Measurements from ENCODE around the gene SPRED1.

SPRED1 gene

GRCh38 chr15:38252481-38253350 lies at the start of gene SPRED1:
Gene SPRED1 (plus strand): TSS chr15:38252836. CDS start chr15:38253186, 350 bp downstream.
- H3K27me3 Mint-ChIP-seq: peaks cover 11% of the 10 kb centered on the region
- peaks cover 24% of the 10 kb centered on the region for H3K4me1 Mint-ChIP-seq (ENCODE audit: low read depth)
- peak within 1 kb of the TSS; percentile 92 for H3K4me3 Mint-ChIP-seq
- H3K27ac Mint-ChIP-seq: peak within 1 kb of the TSS; percentile 97
- H3K36me3 Mint-ChIP-seq (ENCODE audit: low read depth): peaks cover 47% of the 10 kb centered on the region
- intact Hi-C loops (cut with micrococcal nuclease): loop anchor here (1.0 to 10.0 kb wide), 5 partner anchors 45 to 202 kb away; no protein-coding TSS in a partner anchor
- no peaks in the 10 kb centered on the region for H3K9me3 Mint-ChIP-seq

- H3K4me3 Mint-ChIP-seq: no peak overlapping the region
- peaks cover 22% of the 10 kb centered on the region for H3K4me1 Mint-ChIP-seq (ENCODE audit: low read depth)
These were observed 46.9 kb upstream of the SPRED1 start for GRCh38 chr15:38205526-38206272.

GRCh38 chr15:38207621-38208020 lies 45.0 kb upstream of the SPRED1 start:
- Mint-ChIP-seq H3K36me3 (ENCODE audit: low read depth) (no peaks in the 10 kb centered on the region), H3K4me3 (no peak overlapping the region), H3K27me3 (peaks cover 14% of the 10 kb centered on the region), H3K27ac (peak overlapping the region; percentile 77), H3K4me1 (ENCODE audit: low read depth) (peaks cover 38% of the 10 kb centered on the region), H3K9me3 (no peaks in the 10 kb centered on the region)
- intact Hi-C loops (cut with micrococcal nuclease): loop anchor here (5.0 kb wide), 1 partner anchor 45 kb away; the partner anchor contains the start of gene SPRED1

More at GRCh38 chr15:38205526-38206272, 46.9 kb upstream of the SPRED1 start:
- no peaks in the 10 kb centered on the region for H3K9me3 Mint-ChIP-seq
- H3K27me3 Mint-ChIP-seq: peaks cover 17% of the 10 kb centered on the region
- no peaks in the 10 kb centered on the region for H3K36me3 Mint-ChIP-seq (ENCODE audit: low read depth)
- intact Hi-C loops (cut with micrococcal nuclease): loop anchor here (5.0 kb wide), 1 partner anchor 47 kb away; the partner anchor contains the start of gene SPRED1
- H3K27ac Mint-ChIP-seq: no peak overlapping the region

- Mint-ChIP-seq H3K4me3 (no peak overlapping the region), H3K9me3 (no peaks in the 10 kb centered on the region), H3K27ac (peak overlapping the region; percentile 77), H3K27me3 (peaks cover 10% of the 10 kb centered on the region), H3K36me3 (ENCODE audit: low read depth) (no peaks in the 10 kb centered on the region), H3K4me1 (ENCODE audit: low read depth) (peaks cover 39% of the 10 kb centered on the region)
- intact Hi-C loops (cut with micrococcal nuclease): loop anchor here (5.0 kb wide), 1 partner anchor 44 kb away; the partner anchor contains the start of gene SPRED1
These were observed 44.4 kb upstream of the SPRED1 start for GRCh38 chr15:38208206-38208605.

GRCh38 chr15:38208779-38209178 lies 43.9 kb upstream of the SPRED1 start:
- Mint-ChIP-seq H3K36me3 (ENCODE audit: low read depth) (no peaks in the 10 kb centered on the region), H3K4me3 (no peak overlapping the region), H3K27ac (peak overlapping the region; percentile 77), H3K9me3 (no peaks in the 10 kb centered on the region), H3K27me3 (peaks cover 9% of the 10 kb centered on the region), H3K4me1 (ENCODE audit: low read depth) (peaks cover 39% of the 10 kb centered on the region)
- intact Hi-C loops (cut with micrococcal nuclease): loop anchor here (5.0 kb wide), 1 partner anchor 44 kb away; the partner anchor contains the start of gene SPRED1

GRCh38 chr15:38211249-38211648 lies 41.4 kb upstream of the SPRED1 start:
- peaks cover 39% of the 10 kb centered on the region for H3K4me1 Mint-ChIP-seq (ENCODE audit: low read depth)
- no peak overlapping the region for H3K4me3 Mint-ChIP-seq
- intact Hi-C loops (cut with micrococcal nuclease): no loop called here
- peak overlapping the region; percentile 13 for H3K27ac Mint-ChIP-seq
- H3K36me3 Mint-ChIP-seq (ENCODE audit: low read depth): no peaks in the 10 kb centered on the region
- no peaks in the 10 kb centered on the region for H3K9me3 Mint-ChIP-seq
- peaks cover 14% of the 10 kb centered on the region for H3K27me3 Mint-ChIP-seq

GRCh38 chr15:38211811-38212210 lies 40.8 kb upstream of the SPRED1 start:
- Mint-ChIP-seq H3K9me3 (no peaks in the 10 kb centered on the region), H3K4me3 (no peak overlapping the region), H3K36me3 (ENCODE audit: low read depth) (no peaks in the 10 kb centered on the region), H3K27ac (peak overlapping the region; percentile 47), H3K27me3 (peaks cover 17% of the 10 kb centered on the region), H3K4me1 (ENCODE audit: low read depth) (peaks cover 37% of the 10 kb centered on the region)
- intact Hi-C loops (cut with micrococcal nuclease): no loop called here

- H3K36me3 Mint-ChIP-seq (ENCODE audit: low read depth): no peaks in the 10 kb centered on the region
- H3K9me3 Mint-ChIP-seq: no peaks in the 10 kb centered on the region
- peaks cover 28% of the 10 kb centered on the region for H3K4me1 Mint-ChIP-seq (ENCODE audit: low read depth)
- peak overlapping the region; percentile 47 for H3K27ac Mint-ChIP-seq
- H3K4me3 Mint-ChIP-seq: no peak overlapping the region
- peaks cover 16% of the 10 kb centered on the region for H3K27me3 Mint-ChIP-seq
- intact Hi-C loops (cut with micrococcal nuclease): no loop called here
These were observed 39.8 kb upstream of the SPRED1 start for GRCh38 chr15:38212729-38213351.

GRCh38 chr15:38213356-38213755 lies 39.3 kb upstream of the SPRED1 start:
- no peaks in the 10 kb centered on the region for H3K9me3 Mint-ChIP-seq
- intact Hi-C loops (cut with micrococcal nuclease): no loop called here
- peaks cover 23% of the 10 kb centered on the region for H3K4me1 Mint-ChIP-seq (ENCODE audit: low read depth)
- no peak overlapping the region for H3K27ac Mint-ChIP-seq
- H3K36me3 Mint-ChIP-seq (ENCODE audit: low read depth): no peaks in the 10 kb centered on the region
- peaks cover 16% of the 10 kb centered on the region for H3K27me3 Mint-ChIP-seq
- no peak overlapping the region for H3K4me3 Mint-ChIP-seq

- intact Hi-C loops (cut with micrococcal nuclease): no loop called here
- H3K27ac Mint-ChIP-seq: no peak overlapping the region
- no peaks in the 10 kb centered on the region for H3K9me3 Mint-ChIP-seq
These were observed 36.9 kb upstream of the SPRED1 start for GRCh38 chr15:38215707-38216106.

GRCh38 chr15:38216763-38217162 lies 35.9 kb upstream of the SPRED1 start:
- intact Hi-C loops (cut with micrococcal nuclease): no loop called here
- H3K36me3 Mint-ChIP-seq (ENCODE audit: low read depth): no peaks in the 10 kb centered on the region
- no peaks in the 10 kb centered on the region for H3K9me3 Mint-ChIP-seq
- no peak overlapping the region for H3K27ac Mint-ChIP-seq
- H3K4me1 Mint-ChIP-seq (ENCODE audit: low read depth): peaks cover 16% of the 10 kb centered on the region
- peaks cover 21% of the 10 kb centered on the region for H3K27me3 Mint-ChIP-seq
- H3K4me3 Mint-ChIP-seq: no peak overlapping the region

More at GRCh38 chr15:38215707-38216106, 36.9 kb upstream of the SPRED1 start:
- Mint-ChIP-seq H3K4me1 (ENCODE audit: low read depth) (peaks cover 21% of the 10 kb centered on the region), H3K27me3 (peaks cover 21% of the 10 kb centered on the region), H3K4me3 (no peak overlapping the region), H3K36me3 (ENCODE audit: low read depth) (no peaks in the 10 kb centered on the region)

- no peaks in the 10 kb centered on the region for H3K36me3 Mint-ChIP-seq (ENCODE audit: low read depth)
- H3K27ac Mint-ChIP-seq: no peak overlapping the region
- peaks cover 21% of the 10 kb centered on the region for H3K27me3 Mint-ChIP-seq
- H3K4me3 Mint-ChIP-seq: no peak overlapping the region
- no peaks in the 10 kb centered on the region for H3K9me3 Mint-ChIP-seq
- intact Hi-C loops (cut with micrococcal nuclease): no loop called here
- H3K4me1 Mint-ChIP-seq (ENCODE audit: low read depth): peaks cover 11% of the 10 kb centered on the region
These were observed 35.4 kb upstream of the SPRED1 start for GRCh38 chr15:38217191-38217595.

GRCh38 chr15:38217788-38218609 lies 34.6 kb upstream of the SPRED1 start:
- H3K9me3 Mint-ChIP-seq: no peaks in the 10 kb centered on the region
- peaks cover 5% of the 10 kb centered on the region for H3K4me1 Mint-ChIP-seq (ENCODE audit: low read depth)
- peaks cover 21% of the 10 kb centered on the region for H3K27me3 Mint-ChIP-seq
- intact Hi-C loops (cut with micrococcal nuclease): no loop called here
- no peaks in the 10 kb centered on the region for H3K36me3 Mint-ChIP-seq (ENCODE audit: low read depth)
- H3K4me3 Mint-ChIP-seq: no peak overlapping the region
- no peak overlapping the region for H3K27ac Mint-ChIP-seq
